GM20000 (cell line): ENCODE measurements around the gene ZBTB3.

Experiments used
- DNase-seq: peaks from one replicate; pipeline ENCODE4 v3.0.0; 2012; ENCODE audit warnings: low spot score
- CTCF ChIP-seq: IDR thresholded peaks from 2 replicates; pipeline ENCODE4 v1.5.1; 2012; ENCODE audit warnings: mild to moderate bottlenecking, control low read depth; ENCODE audit errors: extremely low read depth, missing control alignments

The ZBTB3 gene

GRCh38 chr11:62789576-62789975 lies 35.6 kb upstream of the ZBTB3 start:
- no peak for DNase-seq
- TF ChIP-seq CTCF: no peak

GRCh38 chr11:62788991-62789390 lies 35.0 kb upstream of the ZBTB3 start:
- no peak for DNase-seq
- TF ChIP-seq CTCF: no peak

DNA sequence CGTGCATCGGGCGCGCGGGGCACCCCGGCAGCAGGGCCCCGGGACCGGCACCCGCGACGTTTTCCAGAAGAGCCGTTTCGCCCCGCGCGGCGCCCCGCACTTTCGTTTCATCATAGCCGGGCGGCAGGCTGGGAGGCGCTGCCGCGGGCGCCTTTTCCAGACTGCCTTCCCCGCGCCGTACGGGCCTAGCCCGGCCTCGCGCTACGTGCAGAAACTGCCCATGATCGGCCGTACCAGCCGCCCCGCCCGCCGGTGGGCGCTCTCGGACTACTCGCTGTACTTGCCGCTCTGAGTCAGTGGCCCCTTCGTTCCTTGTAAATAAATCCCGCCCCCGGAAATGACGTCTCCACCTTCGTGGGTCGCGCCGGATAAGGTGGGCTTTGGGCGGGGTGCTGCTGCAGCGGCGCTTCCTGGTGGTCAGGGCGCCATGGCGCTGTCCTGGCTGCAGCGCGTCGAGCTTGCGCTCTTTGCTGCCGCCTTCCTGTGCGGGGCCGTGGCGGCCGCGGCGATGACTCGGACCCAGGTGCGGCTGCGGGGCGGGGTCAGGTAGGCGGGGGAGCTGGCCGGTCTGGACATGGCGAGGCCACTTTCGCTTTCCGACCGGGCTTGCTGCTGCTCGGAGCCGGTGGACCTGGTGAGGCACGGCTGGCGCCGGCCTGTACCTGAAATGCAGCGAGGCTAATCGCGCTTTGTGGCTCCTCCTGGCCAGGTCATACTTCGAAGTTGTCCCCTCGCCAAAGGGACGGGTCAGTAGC lies 33.2 kb upstream of the ZBTB3 start, which contains the start of gene TMEM179B:
TMEM179B (plus strand) TSS at position 398 of the 755 bp plus-strand sequence; CDS start at position 428, 30 bp downstream.
- DNase-seq: peak; percentile 98
- TF ChIP-seq CTCF: peak; percentile 56

- TF ChIP-seq CTCF: peak; percentile 99
- peak; percentile 93 for DNase-seq
Measured at GRCh38 chr11:62786318-62787004, 32.5 kb upstream of the ZBTB3 start.

- TF ChIP-seq CTCF: no peak
- DNase-seq: no peak
Measured at GRCh38 chr11:62782753-62783152, 28.8 kb upstream of the ZBTB3 start.

GRCh38 chr11:62778441-62778840 lies 24.5 kb upstream of the ZBTB3 start:
- no peak for TF ChIP-seq CTCF
- no peak for DNase-seq

GRCh38 chr11:62777389-62777788 lies 23.4 kb upstream of the ZBTB3 start:
- DNase-seq: no peak
- TF ChIP-seq CTCF: no peak
